SK-N-SH treated with all-trans-retinoic acid at 6 μM for 48 hours (cell line): ENCODE results near the gene HMCN2.

Experiments
- ATAC-seq: fragments of 200-7000 bp; cut with Tn5 transposase; 3 replicates; pipeline ENCODE4 v1.9.1; 2020; ENCODE audit warnings: mild to moderate bottlenecking, moderate library complexity
- ARNTL ChIP-seq: fragments of 450-650 bp; formaldehyde crosslinking; IDR thresholded peaks from 2 replicates; pipeline ENCODE4 v1.5.0; 2020; ENCODE audit warnings: low read depth, mild to moderate bottlenecking, moderate library complexity, borderline replicate concordance
- BACH2 ChIP-seq: fragments of 250-450 bp; sonication (Bioruptor Pico); IDR thresholded peaks from 2 replicates; pipeline ENCODE4 v1.9.0; 2021; ENCODE audit warnings: mild to moderate bottlenecking, borderline replicate concordance
- CSDC2 ChIP-seq: fragments of 250-450 bp; sonication (Bioruptor Pico); IDR thresholded peaks from 2 replicates; pipeline ENCODE4 v1.5.0; 2020; ENCODE audit warnings: mild to moderate bottlenecking, moderate library complexity
- ESRRG ChIP-seq: fragments of 250-450 bp; sonication (Bioruptor Pico); IDR thresholded peaks from 2 replicates; pipeline ENCODE4 v1.6.1; 2021; ENCODE audit warnings: mild to moderate bottlenecking
- GLIS3 ChIP-seq: fragments of 250-450 bp; sonication (Bioruptor Pico); IDR thresholded peaks from 2 replicates; pipeline ENCODE4 v1.5.0; 2020; ENCODE audit warnings: mild to moderate bottlenecking, moderate library complexity
- ISL1 ChIP-seq: fragments of 250-450 bp; sonication (Bioruptor Pico); IDR thresholded peaks from 2 replicates; pipeline ENCODE4 v2.1.2; 2022; ENCODE audit warnings: mild to moderate bottlenecking, moderate library complexity
- OSR1 ChIP-seq: fragments of 250-450 bp; sonication (Bioruptor Pico); IDR thresholded peaks from 2 replicates; pipeline ENCODE4 v1.8.0; 2022; ENCODE audit warnings: moderate library complexity, mild to moderate bottlenecking, inconsistent platforms
- PPARA ChIP-seq: fragments of 250-450 bp; sonication (Bioruptor Pico); IDR thresholded peaks from 2 replicates; pipeline ENCODE4 v1.5.0; 2020; ENCODE audit warnings: mild to moderate bottlenecking, borderline replicate concordance
- RARB ChIP-seq: fragments of 250-450 bp; sonication (Bioruptor Pico); IDR thresholded peaks from 2 replicates; pipeline ENCODE4 v1.8.0; 2021; ENCODE audit warnings: mild to moderate bottlenecking, moderate library complexity
- SNAI2 ChIP-seq: fragments of 250-450 bp; sonication (Bioruptor Pico); IDR thresholded peaks from 2 replicates; pipeline ENCODE4 v1.5.0; 2020; ENCODE audit warnings: mild to moderate bottlenecking, moderate library complexity
- TCF4 ChIP-seq: fragments of 250-450 bp; sonication (Bioruptor Pico); IDR thresholded peaks from 2 replicates; pipeline ENCODE4 v1.8.0; 2021; ENCODE audit warnings: mild to moderate bottlenecking, moderate library complexity, borderline replicate concordance
- TOX ChIP-seq: fragments of 250-450 bp; sonication (Bioruptor Pico); IDR thresholded peaks from 2 replicates; pipeline ENCODE4 v1.8.0; 2021; ENCODE audit warnings: mild to moderate bottlenecking, moderate library complexity, borderline replicate concordance
- ZC3H10 ChIP-seq: fragments of 250-450 bp; sonication (Bioruptor Pico); IDR thresholded peaks from 2 replicates; pipeline ENCODE4 v1.5.1; 2021; ENCODE audit warnings: mild to moderate bottlenecking, moderate library complexity
- ZFP3 ChIP-seq: fragments of 250-450 bp; sonication (Bioruptor Pico); IDR thresholded peaks from 2 replicates; pipeline ENCODE4 v1.5.0; 2020; ENCODE audit warnings: mild to moderate bottlenecking, moderate library complexity
- ZFP30 ChIP-seq: fragments of 450-650 bp; formaldehyde crosslinking; IDR thresholded peaks from 2 replicates; pipeline ENCODE4 v1.5.0; 2022; ENCODE audit warnings: mild to moderate bottlenecking, moderate library complexity
- ZNF565 ChIP-seq: fragments of 450-650 bp; formaldehyde crosslinking; conservative IDR thresholded peaks from 2 replicates; pipeline ENCODE4 v1.5.0; 2020; ENCODE audit warnings: low read depth, mild to moderate bottlenecking, moderate library complexity
- ZNF8 ChIP-seq: fragments of 450-650 bp; formaldehyde crosslinking; IDR thresholded peaks from 2 replicates; pipeline ENCODE4 v1.5.0; 2020; ENCODE audit warnings: mild to moderate bottlenecking, moderate library complexity
- TF ChIP-seq, protein P1 (sequence below): fragments of 250-450 bp; sonication (Bioruptor Pico); IDR thresholded peaks from 2 replicates; pipeline ENCODE4 v1.5.1; 2021; ENCODE audit warnings: mild to moderate bottlenecking, moderate library complexity
- TF ChIP-seq, protein P2 (sequence below): fragments of 250-450 bp; sonication (Bioruptor Pico); IDR thresholded peaks from 2 replicates; pipeline ENCODE4 v1.5.1; 2020; ENCODE audit warnings: low read depth, mild to moderate bottlenecking, moderate library complexity
- TF ChIP-seq, protein P3 (sequence below): fragments of 250-450 bp; sonication (Bioruptor Pico); IDR thresholded peaks from 2 replicates; pipeline ENCODE4 v1.8.0; 2021; ENCODE audit warnings: low read depth, mild to moderate bottlenecking, moderate library complexity, borderline replicate concordance
- TF ChIP-seq, protein P4 (sequence below): fragments of 250-450 bp; sonication (Bioruptor Pico); IDR thresholded peaks from 2 replicates; pipeline ENCODE4 v1.5.0; 2020; ENCODE audit warnings: mild to moderate bottlenecking, moderate library complexity

The HMCN2 gene

DNA sequence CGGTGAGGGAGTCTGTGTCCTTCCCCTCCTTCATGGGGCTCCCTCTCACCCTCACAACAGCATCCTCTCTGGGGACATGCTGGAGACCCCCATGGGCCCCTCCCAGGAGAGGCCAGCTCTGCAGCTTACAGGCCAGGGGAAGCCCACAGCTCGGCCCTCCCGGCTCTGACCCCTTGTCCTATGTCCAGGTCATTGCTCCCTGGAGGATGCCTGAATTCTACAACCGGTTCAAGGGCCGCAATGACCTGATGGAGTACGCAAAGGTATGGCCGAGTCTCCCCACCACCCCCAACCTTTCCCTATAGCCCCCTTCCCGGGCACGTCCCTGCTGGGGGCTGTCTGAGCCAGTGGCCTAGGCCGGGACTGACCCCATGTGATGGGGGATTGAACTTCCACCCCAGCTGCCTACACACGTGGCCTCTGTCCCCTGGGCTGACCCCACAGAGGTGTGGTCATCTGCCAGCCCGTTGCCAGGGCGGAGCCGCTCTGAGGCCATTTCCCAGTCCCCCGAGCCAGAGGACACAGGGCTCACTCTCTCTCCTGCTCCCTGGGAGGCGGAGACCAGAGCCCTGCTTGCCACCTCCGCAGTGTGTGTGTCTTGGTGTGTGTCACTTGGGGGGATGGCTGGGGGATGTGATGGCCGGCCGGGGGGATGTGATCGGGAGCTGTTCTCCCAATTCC lies 201.1 kb downstream of the HMCN2 start:
- TF ChIP-seq ARNTL (CRISPR knock-in tag) (no peak), TCF4 (no peak), ZFP3 (CRISPR knock-in tag) (no peak), BACH2 (CRISPR knock-in tag) (no peak), TOX (CRISPR knock-in tag) (no peak), OSR1 (CRISPR knock-in tag) (no peak), CSDC2 (no peak), ZFP30 (CRISPR knock-in tag) (no peak), ESRRG (no peak), GLIS3 (CRISPR knock-in tag) (no peak), RARB (CRISPR knock-in tag) (no peak), ZC3H10 (CRISPR knock-in tag) (no peak), ZNF8 (no peak), SNAI2 (CRISPR knock-in tag) (no peak), ISL1 (CRISPR knock-in tag) (no peak)
- TF ChIP-seq, protein P1, sequence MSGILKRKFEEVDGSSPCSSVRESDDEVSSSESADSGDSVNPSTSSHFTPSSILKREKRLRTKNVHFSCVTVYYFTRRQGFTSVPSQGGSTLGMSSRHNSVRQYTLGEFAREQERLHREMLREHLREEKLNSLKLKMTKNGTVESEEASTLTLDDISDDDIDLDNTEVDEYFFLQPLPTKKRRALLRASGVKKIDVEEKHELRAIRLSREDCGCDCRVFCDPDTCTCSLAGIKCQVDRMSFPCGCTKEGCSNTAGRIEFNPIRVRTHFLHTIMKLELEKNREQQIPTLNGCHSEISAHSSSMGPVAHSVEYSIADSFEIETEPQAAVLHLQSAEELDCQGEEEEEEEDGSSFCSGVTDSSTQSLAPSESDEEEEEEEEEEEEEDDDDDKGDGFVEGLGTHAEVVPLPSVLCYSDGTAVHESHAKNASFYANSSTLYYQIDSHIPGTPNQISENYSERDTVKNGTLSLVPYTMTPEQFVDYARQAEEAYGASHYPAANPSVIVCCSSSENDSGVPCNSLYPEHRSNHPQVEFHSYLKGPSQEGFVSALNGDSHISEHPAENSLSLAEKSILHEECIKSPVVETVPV (CRISPR knock-in tag), result no peak
- TF ChIP-seq, protein P2, sequence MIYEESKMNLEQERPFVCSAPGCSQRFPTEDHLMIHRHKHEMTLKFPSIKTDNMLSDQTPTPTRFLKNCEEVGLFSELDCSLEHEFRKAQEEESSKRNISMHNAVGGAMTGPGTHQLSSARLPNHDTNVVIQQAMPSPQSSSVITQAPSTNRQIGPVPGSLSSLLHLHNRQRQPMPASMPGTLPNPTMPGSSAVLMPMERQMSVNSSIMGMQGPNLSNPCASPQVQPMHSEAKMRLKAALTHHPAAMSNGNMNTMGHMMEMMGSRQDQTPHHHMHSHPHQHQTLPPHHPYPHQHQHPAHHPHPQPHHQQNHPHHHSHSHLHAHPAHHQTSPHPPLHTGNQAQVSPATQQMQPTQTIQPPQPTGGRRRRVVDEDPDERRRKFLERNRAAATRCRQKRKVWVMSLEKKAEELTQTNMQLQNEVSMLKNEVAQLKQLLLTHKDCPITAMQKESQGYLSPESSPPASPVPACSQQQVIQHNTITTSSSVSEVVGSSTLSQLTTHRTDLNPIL (CRISPR knock-in tag), result no peak
- TF ChIP-seq, protein P3, sequence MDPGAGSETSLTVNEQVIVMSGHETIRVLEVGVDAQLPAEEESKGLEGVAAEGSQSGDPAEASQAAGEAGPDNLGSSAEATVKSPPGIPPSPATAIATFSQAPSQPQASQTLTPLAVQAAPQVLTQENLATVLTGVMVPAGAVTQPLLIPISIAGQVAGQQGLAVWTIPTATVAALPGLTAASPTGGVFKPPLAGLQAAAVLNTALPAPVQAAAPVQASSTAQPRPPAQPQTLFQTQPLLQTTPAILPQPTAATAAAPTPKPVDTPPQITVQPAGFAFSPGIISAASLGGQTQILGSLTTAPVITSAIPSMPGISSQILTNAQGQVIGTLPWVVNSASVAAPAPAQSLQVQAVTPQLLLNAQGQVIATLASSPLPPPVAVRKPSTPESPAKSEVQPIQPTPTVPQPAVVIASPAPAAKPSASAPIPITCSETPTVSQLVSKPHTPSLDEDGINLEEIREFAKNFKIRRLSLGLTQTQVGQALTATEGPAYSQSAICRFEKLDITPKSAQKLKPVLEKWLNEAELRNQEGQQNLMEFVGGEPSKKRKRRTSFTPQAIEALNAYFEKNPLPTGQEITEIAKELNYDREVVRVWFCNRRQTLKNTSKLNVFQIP (CRISPR knock-in tag), result no peak
- TF ChIP-seq, protein P4, sequence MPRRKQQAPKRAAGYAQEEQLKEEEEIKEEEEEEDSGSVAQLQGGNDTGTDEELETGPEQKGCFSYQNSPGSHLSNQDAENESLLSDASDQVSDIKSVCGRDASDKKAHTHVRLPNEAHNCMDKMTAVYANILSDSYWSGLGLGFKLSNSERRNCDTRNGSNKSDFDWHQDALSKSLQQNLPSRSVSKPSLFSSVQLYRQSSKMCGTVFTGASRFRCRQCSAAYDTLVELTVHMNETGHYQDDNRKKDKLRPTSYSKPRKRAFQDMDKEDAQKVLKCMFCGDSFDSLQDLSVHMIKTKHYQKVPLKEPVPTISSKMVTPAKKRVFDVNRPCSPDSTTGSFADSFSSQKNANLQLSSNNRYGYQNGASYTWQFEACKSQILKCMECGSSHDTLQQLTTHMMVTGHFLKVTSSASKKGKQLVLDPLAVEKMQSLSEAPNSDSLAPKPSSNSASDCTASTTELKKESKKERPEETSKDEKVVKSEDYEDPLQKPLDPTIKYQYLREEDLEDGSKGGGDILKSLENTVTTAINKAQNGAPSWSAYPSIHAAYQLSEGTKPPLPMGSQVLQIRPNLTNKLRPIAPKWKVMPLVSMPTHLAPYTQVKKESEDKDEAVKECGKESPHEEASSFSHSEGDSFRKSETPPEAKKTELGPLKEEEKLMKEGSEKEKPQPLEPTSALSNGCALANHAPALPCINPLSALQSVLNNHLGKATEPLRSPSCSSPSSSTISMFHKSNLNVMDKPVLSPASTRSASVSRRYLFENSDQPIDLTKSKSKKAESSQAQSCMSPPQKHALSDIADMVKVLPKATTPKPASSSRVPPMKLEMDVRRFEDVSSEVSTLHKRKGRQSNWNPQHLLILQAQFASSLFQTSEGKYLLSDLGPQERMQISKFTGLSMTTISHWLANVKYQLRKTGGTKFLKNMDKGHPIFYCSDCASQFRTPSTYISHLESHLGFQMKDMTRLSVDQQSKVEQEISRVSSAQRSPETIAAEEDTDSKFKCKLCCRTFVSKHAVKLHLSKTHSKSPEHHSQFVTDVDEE, result no peak
- TF ChIP-seq, all 23 proteins: peak for 0
- ATAC-seq, result no peak

DNA sequence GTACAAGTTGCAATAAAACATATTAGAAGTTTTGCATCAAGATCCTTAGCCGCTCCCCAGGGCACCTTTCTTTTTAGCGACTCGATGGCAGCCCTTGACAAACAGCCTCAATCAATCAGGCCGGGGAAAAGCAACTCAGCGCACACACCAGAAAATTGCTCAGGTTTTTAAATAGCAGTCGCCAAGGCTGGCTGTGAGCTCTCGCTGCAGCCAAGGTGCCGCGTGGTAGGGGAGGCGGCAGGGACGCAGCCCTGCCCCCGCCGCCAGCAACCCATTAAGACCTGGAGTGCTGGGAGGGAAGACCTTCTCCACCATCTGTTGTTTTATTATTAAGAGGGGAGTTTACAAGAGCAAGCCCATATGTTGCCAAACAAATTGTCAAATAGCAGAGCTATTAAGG lies 201.8 kb downstream of the HMCN2 start:
- TF ChIP-seq, protein P4, result no peak
- TF ChIP-seq SNAI2 (CRISPR knock-in tag) (no peak), TCF4 (no peak), ZFP30 (CRISPR knock-in tag) (no peak), TOX (CRISPR knock-in tag) (no peak), ZFP3 (CRISPR knock-in tag) (no peak), PPARA (no peak), RARB (CRISPR knock-in tag) (no peak), ISL1 (CRISPR knock-in tag) (no peak), ZNF565 (CRISPR knock-in tag) (no peak), OSR1 (CRISPR knock-in tag) (no peak), ESRRG (no peak)
- TF ChIP-seq, protein P1 (CRISPR knock-in tag), result no peak
- TF ChIP-seq, protein P3 (CRISPR knock-in tag), result no peak
- ATAC-seq, result no peak
